ENCODE measurements around the gene MPDZ.

MPDZ gene

GRCh38 chr9:13071921-13072320, 207.6 kb downstream of the MPDZ start:
- no peak for DNase-seq (ENCODE audit: low read depth)

- DNase-seq (ENCODE audit: low read depth) = no peak
Measured at GRCh38 chr9:13070612-13071595, 208.6 kb downstream of the MPDZ start.

GRCh38 chr9:13069498-13069897, 210.0 kb downstream of the MPDZ start:
- DNase-seq (ENCODE audit: low read depth) = no peak

- DNase-seq (ENCODE audit: low read depth) = no peak
Measured at GRCh38 chr9:13064676-13065075, 214.8 kb downstream of the MPDZ start.

- no peak for DNase-seq (ENCODE audit: low read depth)
Measured at GRCh38 chr9:13063880-13064459, 215.5 kb downstream of the MPDZ start.

- DNase-seq (ENCODE audit: low read depth) = no peak
Measured at GRCh38 chr9:13061390-13061789, 218.1 kb downstream of the MPDZ start.
